C4-2B (cell line): ENCODE measurements around the gene MCUR1.
"Not testable (repeated sequence)": the region's sequence is repeated elsewhere in the genome, so short reads cannot be mapped to it uniquely, and the experiment has no call there.

Experiments
- ZFX ChIP-seq: fragments of 450-650 bp; IDR thresholded peaks from 2 replicates; pipeline ENCODE4 v1.6.1; 2017
- TF ChIP-seq, protein P1 (sequence below): fragments of 450-650 bp; conservative IDR thresholded peaks from 2 replicates; pipeline ENCODE4 v1.5.1; 2017; ENCODE audit warnings: mild to moderate bottlenecking

DNA sequence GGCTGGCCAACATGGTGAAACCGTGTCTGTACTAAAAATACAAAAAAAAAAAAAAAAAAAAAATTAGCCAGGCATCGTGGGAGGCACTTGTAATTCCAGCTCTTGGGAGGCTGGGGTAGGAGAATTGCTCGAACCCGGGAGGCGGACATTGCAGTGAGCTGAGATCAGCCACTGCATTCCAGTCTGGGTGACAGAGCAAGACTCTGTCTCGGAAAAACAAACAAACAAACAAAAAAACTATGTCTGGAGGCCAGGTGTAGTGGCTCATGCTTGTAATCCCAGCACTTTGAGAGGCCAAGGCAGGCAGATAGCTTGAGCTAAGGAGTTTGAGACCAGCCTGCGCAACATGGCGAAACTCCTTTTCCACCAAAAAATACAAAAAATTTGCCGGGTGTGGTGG, 38.9 kb downstream of the MCUR1 start:
- TF ChIP-seq, protein P1, sequence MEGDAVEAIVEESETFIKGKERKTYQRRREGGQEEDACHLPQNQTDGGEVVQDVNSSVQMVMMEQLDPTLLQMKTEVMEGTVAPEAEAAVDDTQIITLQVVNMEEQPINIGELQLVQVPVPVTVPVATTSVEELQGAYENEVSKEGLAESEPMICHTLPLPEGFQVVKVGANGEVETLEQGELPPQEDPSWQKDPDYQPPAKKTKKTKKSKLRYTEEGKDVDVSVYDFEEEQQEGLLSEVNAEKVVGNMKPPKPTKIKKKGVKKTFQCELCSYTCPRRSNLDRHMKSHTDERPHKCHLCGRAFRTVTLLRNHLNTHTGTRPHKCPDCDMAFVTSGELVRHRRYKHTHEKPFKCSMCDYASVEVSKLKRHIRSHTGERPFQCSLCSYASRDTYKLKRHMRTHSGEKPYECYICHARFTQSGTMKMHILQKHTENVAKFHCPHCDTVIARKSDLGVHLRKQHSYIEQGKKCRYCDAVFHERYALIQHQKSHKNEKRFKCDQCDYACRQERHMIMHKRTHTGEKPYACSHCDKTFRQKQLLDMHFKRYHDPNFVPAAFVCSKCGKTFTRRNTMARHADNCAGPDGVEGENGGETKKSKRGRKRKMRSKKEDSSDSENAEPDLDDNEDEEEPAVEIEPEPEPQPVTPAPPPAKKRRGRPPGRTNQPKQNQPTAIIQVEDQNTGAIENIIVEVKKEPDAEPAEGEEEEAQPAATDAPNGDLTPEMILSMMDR: not testable (repeated sequence)
- TF ChIP-seq ZFX: not testable (repeated sequence)
